ENCODE measurements around the gene NEDD4. TPM values are rescaled to one million over a fixed set of nuclear protein-coding genes. Genes with fewer than 3 reads are reported as not detected.

The NEDD4 gene
- total and polyA plus RNA-seq, 10 of the 15 experiments (the other 5 are each of a cell fraction or from before 2014, with no cell fraction given), result 1.3 to 7.7 (median 4.4) TPM

GRCh38 chr15:55893852-55894251 is 99.6 kb downstream of the NEDD4 start (continued):
- TF ChIP-seq, protein P1, sequence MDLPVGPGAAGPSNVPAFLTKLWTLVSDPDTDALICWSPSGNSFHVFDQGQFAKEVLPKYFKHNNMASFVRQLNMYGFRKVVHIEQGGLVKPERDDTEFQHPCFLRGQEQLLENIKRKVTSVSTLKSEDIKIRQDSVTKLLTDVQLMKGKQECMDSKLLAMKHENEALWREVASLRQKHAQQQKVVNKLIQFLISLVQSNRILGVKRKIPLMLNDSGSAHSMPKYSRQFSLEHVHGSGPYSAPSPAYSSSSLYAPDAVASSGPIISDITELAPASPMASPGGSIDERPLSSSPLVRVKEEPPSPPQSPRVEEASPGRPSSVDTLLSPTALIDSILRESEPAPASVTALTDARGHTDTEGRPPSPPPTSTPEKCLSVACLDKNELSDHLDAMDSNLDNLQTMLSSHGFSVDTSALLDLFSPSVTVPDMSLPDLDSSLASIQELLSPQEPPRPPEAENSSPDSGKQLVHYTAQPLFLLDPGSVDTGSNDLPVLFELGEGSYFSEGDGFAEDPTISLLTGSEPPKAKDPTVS (IDR thresholded peaks at IDR 0.05; ENCODE audit: low read depth, low read length), result no peak
- TF ChIP-seq NFYA (IDR thresholded peaks at IDR 0.05; ENCODE audit: borderline replicate concordance, low read depth, low read length), result no peak
- no peak for TF ChIP-seq PAX8 (IDR thresholded peaks at IDR 0.05)
- no peak for TF ChIP-seq SUPT20H (IDR thresholded peaks at IDR 0.05; ENCODE audit: borderline replicate concordance, control insufficient read depth, low read depth, low read length)
- no peak for TF ChIP-seq SP1 (IDR thresholded peaks at IDR 0.05; ENCODE audit: low read depth, low read length)
- no peak for TF ChIP-seq E4F1 (IDR thresholded peaks at IDR 0.05; ENCODE audit: borderline replicate concordance, partially characterized antibody)
- TF ChIP-seq IKZF1 (conservative IDR thresholded peaks at IDR 0.05), result no peak

GRCh38 chr15:55891196-55891595 is 102.2 kb downstream of the NEDD4 start:
- ChIA-PET RAD21 (ENCODE audit: unreplicated experiment) (no interaction called here), CTCF (interaction anchor here (0.8 kb wide), 1 partner anchor 45 kb away, joined by 3 read pairs; no protein-coding TSS in a partner anchor), POLR2A (no interaction called here), SMC1A (ENCODE audit: uncharacterized antibody, unreplicated experiment) (interaction anchor here (1.9 kb wide), 1 partner anchor 10 kb away, joined by 4 read pairs; no protein-coding TSS in a partner anchor)
- no peak for FAIRE-seq
- no peaks in the 10 kb centered on the region for H3K9me3 ChIP-seq (replicated peaks; ENCODE audit: control insufficient read depth, insufficient read depth, low read length)
- no peaks in the 10 kb centered on the region for H4K20me1 ChIP-seq (ENCODE audit: control insufficient read depth, insufficient read depth)
- H3K27ac ChIP-seq (ENCODE audit: control insufficient read depth, insufficient read depth), result no peak overlapping the region
- H3K79me2 ChIP-seq (ENCODE audit: control insufficient read depth, insufficient read depth, low read length), result no peaks in the 10 kb centered on the region
- no peaks in the 10 kb centered on the region for H3K36me3 ChIP-seq (ENCODE audit: control insufficient read depth in 2 of 2, insufficient read depth in 2 of 2, low read length in 1 of 2)
- no peak overlapping the region for H3K4me3 ChIP-seq
- no peak overlapping the region for H3K9ac ChIP-seq (ENCODE audit: control insufficient read depth, insufficient read depth, low read length)
- H3K4me2 ChIP-seq (ENCODE audit: control insufficient read depth, insufficient read depth), result no peak overlapping the region
- BruUV-seq (replicated peaks), result no TSS peak
- peaks cover 8% of the 10 kb centered on the region; the same call in 1 of the 2 replicates for H3K4me1 ChIP-seq (ENCODE audit: control insufficient read depth, insufficient read depth, low read length)
- TF ChIP-seq ZNF24 (IDR thresholded peaks at IDR 0.05) (no peak), HDAC6 (IDR thresholded peaks at IDR 0.05; ENCODE audit: unreplicated experiment) (no peak), SIX5 (IDR thresholded peaks at IDR 0.05; ENCODE audit: low read depth, low read length, severe bottlenecking) (no peak)
- no peak overlapping the region for H2AFZ ChIP-seq (ENCODE audit: control insufficient read depth, low read depth, low read length)
- no peak for ATAC-seq
- intact Hi-C loops (cut with micrococcal nuclease; ENCODE audit: unreplicated experiment) (no loop called here), in situ Hi-C loops (cut with MboI) (no loop called here)
- H3K27me3 ChIP-seq (replicated peaks in 1 of 2; ENCODE audit: control insufficient read depth in 2 of 2, insufficient read depth in 2 of 2, low read length in 1 of 2), result no peaks in the 10 kb centered on the region
- WGBS (ENCODE audit: insufficient coverage, insufficient replicate concordance, low lambda C conversion rate, missing lambda C conversion rate), result 0% methylated on average over 1 of the region's 1 CpG
- DNase-seq (ENCODE audit: low read depth, low spot score), result no peak

All from GM12878 (cell line).